ENCODE measurements around the gene PTPRG.

PTPRG gene

GRCh38 chr3:61524933-61525332, 36.4 kb upstream of the PTPRG start:
- in situ Hi-C loops (cut with HindIII; ENCODE audit: low pct_ligation_motif_present, low sequenced_read_pairs) = no loop called here
- TF ChIP-seq CTCF (IDR thresholded peaks at IDR 0.05; ENCODE audit: low read depth, low read length, missing control alignments) = no peak
- no peak overlapping the region for H3K4me3 ChIP-seq (ENCODE audit: low read depth, low read length)
- no peak overlapping the region for H3K27ac ChIP-seq
- H3K27me3 ChIP-seq (replicated peaks) = no peaks in the 10 kb centered on the region
- no peaks in the 10 kb centered on the region for H3K36me3 ChIP-seq (replicated peaks)
- DNase-seq = no peak

- no peak for TF ChIP-seq CTCF (IDR thresholded peaks at IDR 0.05; ENCODE audit: low read depth, low read length, missing control alignments)
- no peak overlapping the region for H3K4me3 ChIP-seq (ENCODE audit: low read depth, low read length)
- no peaks in the 10 kb centered on the region for H3K36me3 ChIP-seq (replicated peaks)
- H3K27ac ChIP-seq = no peak overlapping the region
- no peak for DNase-seq
- H3K27me3 ChIP-seq (replicated peaks) = no peaks in the 10 kb centered on the region
- in situ Hi-C loops (cut with HindIII; ENCODE audit: low pct_ligation_motif_present, low sequenced_read_pairs) = no loop called here
Observed at GRCh38 chr3:61526308-61526707, 35.1 kb upstream of the PTPRG start.

- in situ Hi-C loops (cut with HindIII; ENCODE audit: low pct_ligation_motif_present, low sequenced_read_pairs) = no loop called here
Observed at GRCh38 chr3:61527011-61527410, 34.4 kb upstream of the PTPRG start.

GRCh38 chr3:61530355-61530754, 31.0 kb upstream of the PTPRG start:
- in situ Hi-C loops (cut with HindIII; ENCODE audit: low pct_ligation_motif_present, low sequenced_read_pairs) = no loop called here
- TF ChIP-seq CTCF (IDR thresholded peaks at IDR 0.05; ENCODE audit: low read depth, low read length, missing control alignments) = peak; percentile 72
- DNase-seq = peak; percentile 49
- no peak overlapping the region for H3K27ac ChIP-seq
- H3K4me3 ChIP-seq (ENCODE audit: low read depth, low read length) = no peak overlapping the region
- H3K36me3 ChIP-seq (replicated peaks) = no peaks in the 10 kb centered on the region
- H3K27me3 ChIP-seq (replicated peaks) = no peaks in the 10 kb centered on the region

More at GRCh38 chr3:61527011-61527410, 34.4 kb upstream of the PTPRG start:
- no peak for TF ChIP-seq CTCF (IDR thresholded peaks at IDR 0.05; ENCODE audit: low read depth, low read length, missing control alignments)
- H3K36me3 ChIP-seq (replicated peaks) = no peaks in the 10 kb centered on the region
- H3K4me3 ChIP-seq (ENCODE audit: low read depth, low read length) = no peak overlapping the region
- H3K27ac ChIP-seq = no peak overlapping the region
- H3K27me3 ChIP-seq (replicated peaks) = no peaks in the 10 kb centered on the region
- DNase-seq = no peak

- H3K27ac ChIP-seq = no peak overlapping the region
- TF ChIP-seq CTCF (IDR thresholded peaks at IDR 0.05; ENCODE audit: low read depth, low read length, missing control alignments) = no peak
- H3K4me3 ChIP-seq (ENCODE audit: low read depth, low read length) = no peak overlapping the region
- no peaks in the 10 kb centered on the region for H3K27me3 ChIP-seq (replicated peaks)
- no peak for DNase-seq
- no peaks in the 10 kb centered on the region for H3K36me3 ChIP-seq (replicated peaks)
- in situ Hi-C loops (cut with HindIII; ENCODE audit: low pct_ligation_motif_present, low sequenced_read_pairs) = no loop called here
Observed at GRCh38 chr3:61531528-61531927, 29.8 kb upstream of the PTPRG start.

- in situ Hi-C loops (cut with HindIII; ENCODE audit: low pct_ligation_motif_present, low sequenced_read_pairs) = no loop called here
- no peaks in the 10 kb centered on the region for H3K27me3 ChIP-seq (replicated peaks)
- no peak for DNase-seq
- H3K27ac ChIP-seq = no peak overlapping the region
- H3K4me3 ChIP-seq (ENCODE audit: low read depth, low read length) = no peak overlapping the region
- no peaks in the 10 kb centered on the region for H3K36me3 ChIP-seq (replicated peaks)
- no peak for TF ChIP-seq CTCF (IDR thresholded peaks at IDR 0.05; ENCODE audit: low read depth, low read length, missing control alignments)
Observed at GRCh38 chr3:61532739-61533500, 28.5 kb upstream of the PTPRG start.

Measured in brain microvascular endothelial cell (primary cell).